Heart left ventricle (tissue), 13 donors: ENCODE measurements around the gene KDM5B.

Experiments used
- POLR2A ChIP-seq, 2 donors: fragments of 450-650 bp; IDR thresholded peaks; one replicate each; pipeline ENCODE4 v1.6.1; 2017; ENCODE audit warnings: antibody characterized with exemption in 2 of 2, mild to moderate bottlenecking in 2 of 2, moderate library complexity in 2 of 2
- TF ChIP-seq, protein P1 (sequence below), 12 donors: fragments of 200-600 bp; sonication (generic) in 4 of 12; IDR thresholded peaks; one replicate each; pipeline versions ENCODE4 v1.5.0 to v1.8.0; 2018 to 2022; ENCODE audit warnings: antibody characterized with exemption in 12 of 12, mild to moderate bottlenecking in 5 of 12
- donor health status: ischemic (EF 13 %, LVEDD 7.1; RV severe dilation, severe dysfunction).
- donor health status: DM: no; HTN: yes; CAD: no.
- donor health status: DM: no; HTN: no; CAD: no.
- donor health status: ischemic (EF 25% LVEDD 6.9; RV normal size, moderate dysfunction).
- donor health status: ischemic (EF 25% LVEDD 5.7; RV mildly dilated, moderate dysfunction).
- donor health status: ischemic (EF 35%, LVEDD 5.7; RV mildly dilated, moderate dysfunction).
- donor health status: nonischemic (EF 11% LVEDD 7.7; RV severe dilation, severe dysfunction).
- donor health status: DM: yes; HTN: yes; CAD: no.
- donor health status: PGD.
- donor health status: ischemic (EF 29% LVEDD 5.4; RV normal size, mild dysfunction).
- donor health status: nonischemic (EF 23%, LVEDD 6.1; RV moderate dilation, normal function).

GRCh38 chr1:202856014-202856413 lies 47.8 kb upstream of the KDM5B start:
- TF ChIP-seq, protein P1, sequence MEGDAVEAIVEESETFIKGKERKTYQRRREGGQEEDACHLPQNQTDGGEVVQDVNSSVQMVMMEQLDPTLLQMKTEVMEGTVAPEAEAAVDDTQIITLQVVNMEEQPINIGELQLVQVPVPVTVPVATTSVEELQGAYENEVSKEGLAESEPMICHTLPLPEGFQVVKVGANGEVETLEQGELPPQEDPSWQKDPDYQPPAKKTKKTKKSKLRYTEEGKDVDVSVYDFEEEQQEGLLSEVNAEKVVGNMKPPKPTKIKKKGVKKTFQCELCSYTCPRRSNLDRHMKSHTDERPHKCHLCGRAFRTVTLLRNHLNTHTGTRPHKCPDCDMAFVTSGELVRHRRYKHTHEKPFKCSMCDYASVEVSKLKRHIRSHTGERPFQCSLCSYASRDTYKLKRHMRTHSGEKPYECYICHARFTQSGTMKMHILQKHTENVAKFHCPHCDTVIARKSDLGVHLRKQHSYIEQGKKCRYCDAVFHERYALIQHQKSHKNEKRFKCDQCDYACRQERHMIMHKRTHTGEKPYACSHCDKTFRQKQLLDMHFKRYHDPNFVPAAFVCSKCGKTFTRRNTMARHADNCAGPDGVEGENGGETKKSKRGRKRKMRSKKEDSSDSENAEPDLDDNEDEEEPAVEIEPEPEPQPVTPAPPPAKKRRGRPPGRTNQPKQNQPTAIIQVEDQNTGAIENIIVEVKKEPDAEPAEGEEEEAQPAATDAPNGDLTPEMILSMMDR (IDR thresholded peaks at IDR 0.05), result no peak
- no peak for TF ChIP-seq POLR2A (IDR thresholded peaks at IDR 0.05)
